Brain microvascular endothelial cell (primary cell): ENCODE data around the gene SLC41A3.

Experiments used
- DNase-seq: peaks from one replicate; pipeline ENCODE4 v3.0.0-alpha.2; 2020
- H3K27ac ChIP-seq: fragments of 250-450 bp; sonication (Bioruptor Pico); 2 replicates; pipeline ENCODE4 v1.5.1; 2020; ENCODE audit warnings: mild to moderate bottlenecking, moderate library complexity
- H3K27me3 ChIP-seq: fragments of 250-450 bp; sonication (Bioruptor Pico); replicated peaks from 2 replicates; pipeline ENCODE4 v1.5.1; 2020; ENCODE audit warnings: mild to moderate bottlenecking
- H3K36me3 ChIP-seq: fragments of 250-450 bp; sonication (Bioruptor Pico); replicated peaks from 2 replicates; pipeline ENCODE4 v1.5.1; 2020; ENCODE audit warnings: mild to moderate bottlenecking
- H3K4me3 ChIP-seq: 2 replicates; pipeline ENCODE4 v1.5.1; 2011; ENCODE audit warnings: low read depth, mild to moderate bottlenecking, control low read depth, low read length, moderate library complexity
- CTCF ChIP-seq: IDR thresholded peaks from 2 replicates; pipeline ENCODE4 v1.5.1; 2011; ENCODE audit warnings: low read depth, mild to moderate bottlenecking, moderate library complexity, low read length, control low read depth, inconsistent platforms; ENCODE audit errors: missing control alignments
- in situ Hi-C: cut with HindIII; loops from 2 replicates; pipeline ENCODE4 v1.10.0; 2017; ENCODE audit warnings: low sequenced_read_pairs, low pct_ligation_motif_present

SLC41A3 gene

GRCh38 chr3:126117786-126118185 lies 33.9 kb upstream of the SLC41A3 start:
- no peak for DNase-seq
- in situ Hi-C loops: no loop called here
- TF ChIP-seq CTCF: no peak

DNA sequence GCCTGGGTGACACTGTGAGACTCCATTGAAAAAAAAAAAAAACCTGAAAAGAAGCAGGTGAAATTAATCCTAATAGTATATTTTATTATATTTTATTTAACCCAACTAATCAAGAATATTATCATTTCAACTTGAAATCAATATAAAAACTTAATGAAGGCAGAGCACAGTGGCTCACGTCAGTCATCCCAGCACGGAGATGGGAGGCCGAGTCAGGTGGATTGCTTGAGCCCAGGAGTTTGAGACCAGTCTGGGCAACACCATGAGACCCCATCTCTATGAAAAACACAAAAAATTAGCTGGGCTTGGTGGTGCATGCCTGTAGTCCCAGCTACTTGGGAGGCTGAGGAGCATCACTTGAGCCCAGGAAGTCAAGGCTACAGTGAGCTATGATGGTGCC lies 33.3 kb upstream of the SLC41A3 start:
- in situ Hi-C loops: no loop called here
- Histone ChIP-seq H3K36me3 (no peaks in the 10 kb centered on the region), H3K27me3 (no peaks in the 10 kb centered on the region), H3K27ac (no peak overlapping the region), H3K4me3 (no peak overlapping the region)
- no peak for DNase-seq
- no peak for TF ChIP-seq CTCF

More at GRCh38 chr3:126117786-126118185, 33.9 kb upstream of the SLC41A3 start:
- H3K36me3 ChIP-seq: no peaks in the 10 kb centered on the region
- no peak overlapping the region for H3K27ac ChIP-seq
- no peak overlapping the region for H3K4me3 ChIP-seq
- no peaks in the 10 kb centered on the region for H3K27me3 ChIP-seq

GRCh38 chr3:126116526-126116925 lies 32.6 kb upstream of the SLC41A3 start:
- H3K27me3 ChIP-seq: no peaks in the 10 kb centered on the region
- in situ Hi-C loops: no loop called here
- TF ChIP-seq CTCF: no peak
- H3K27ac ChIP-seq: no peak overlapping the region
- no peak for DNase-seq
- H3K36me3 ChIP-seq: no peaks in the 10 kb centered on the region
- no peak overlapping the region for H3K4me3 ChIP-seq

DNA sequence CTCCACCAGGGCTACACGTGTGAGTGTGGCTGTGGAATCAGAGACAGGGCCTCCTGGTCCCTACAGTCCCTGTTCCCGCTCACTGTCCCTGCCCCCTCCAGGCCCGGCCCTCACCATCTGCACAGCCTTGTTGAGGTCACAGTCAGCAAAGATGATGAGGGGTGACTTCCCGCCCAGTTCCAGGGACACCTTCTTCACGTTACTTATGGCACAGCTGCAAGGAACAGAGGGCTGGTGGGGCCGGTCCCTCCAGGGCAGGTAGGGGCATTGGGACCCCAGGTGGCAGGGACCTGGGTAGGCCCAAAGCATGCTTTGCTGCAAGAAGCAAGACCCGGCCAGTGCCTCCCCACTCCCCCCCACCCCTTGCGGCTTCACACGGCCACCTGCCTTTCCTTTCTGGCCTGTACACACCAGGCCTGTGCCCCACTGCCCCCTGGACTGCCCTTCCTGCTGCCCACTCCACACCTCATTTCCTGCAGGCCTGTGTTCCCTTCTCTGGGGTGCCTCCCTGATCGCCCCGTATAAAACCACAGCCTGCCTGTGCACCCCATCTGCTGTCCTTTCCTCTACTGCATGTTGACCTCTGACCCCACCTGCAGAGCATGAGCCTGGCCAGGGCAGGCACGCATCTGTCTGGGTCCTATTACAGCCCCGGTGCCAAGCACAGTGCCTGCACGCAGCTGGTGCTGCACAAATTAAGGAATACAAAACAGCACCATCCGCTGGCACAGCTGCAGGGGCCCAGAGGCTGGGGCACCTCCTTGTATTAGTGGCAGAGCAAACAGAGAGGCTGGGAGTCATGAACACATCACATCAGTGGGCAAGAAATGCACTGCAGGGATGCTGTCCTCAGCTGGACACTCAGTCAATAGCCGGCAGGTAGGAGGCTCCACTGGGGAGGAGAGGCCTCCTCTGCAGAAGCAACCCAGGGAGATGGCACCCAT lies 30.8 kb upstream of the SLC41A3 start:
- no peak for TF ChIP-seq CTCF
- Histone ChIP-seq H3K27ac (no peak overlapping the region), H3K27me3 (no peaks in the 10 kb centered on the region), H3K4me3 (no peak overlapping the region), H3K36me3 (no peaks in the 10 kb centered on the region)
- in situ Hi-C loops: no loop called here
- DNase-seq: no peak

DNA sequence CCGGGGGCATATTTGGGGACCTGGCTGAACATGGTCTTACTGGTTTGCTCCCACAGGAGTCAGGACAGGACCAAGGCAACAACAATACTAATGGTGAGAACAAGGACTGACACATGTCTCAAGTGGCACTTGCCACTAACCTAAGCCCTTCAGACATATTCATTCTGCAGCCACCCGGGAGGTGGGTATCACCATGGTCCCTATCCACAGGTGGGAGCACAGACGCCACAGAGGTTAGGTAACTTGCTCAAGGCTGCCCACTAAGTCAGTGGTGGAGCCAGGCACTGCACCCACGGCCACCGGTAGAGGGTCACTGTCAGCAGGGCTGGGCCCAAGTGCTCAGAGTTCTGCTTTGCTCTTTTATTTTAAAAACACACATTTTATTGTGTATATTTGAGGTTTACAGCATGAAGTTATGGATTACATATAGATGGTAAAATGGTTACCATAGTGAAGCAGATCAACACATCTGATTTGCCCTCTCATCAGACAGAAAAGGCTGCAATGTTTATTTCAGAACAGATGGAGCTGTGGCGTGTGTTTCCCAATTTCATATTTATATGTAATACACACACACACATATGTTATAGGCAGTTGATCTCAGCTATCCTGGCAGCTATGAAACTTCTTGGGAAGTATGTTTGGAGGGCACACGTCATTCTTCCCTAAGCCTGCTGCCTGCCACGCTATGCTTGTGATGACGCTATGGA lies 30.0 kb upstream of the SLC41A3 start:
- no peak overlapping the region for H3K27ac ChIP-seq
- DNase-seq: no peak
- no peak overlapping the region for H3K4me3 ChIP-seq
- TF ChIP-seq CTCF: peak; percentile 58
- H3K36me3 ChIP-seq: no peaks in the 10 kb centered on the region
- in situ Hi-C loops: no loop called here
- H3K27me3 ChIP-seq: no peaks in the 10 kb centered on the region
